NT2/D1 (cell line): ENCODE data around the gene NSDHL.

Source experiments
- SUZ12 ChIP-seq: IDR thresholded peaks from 2 replicates; pipeline ENCODE4 v1.6.1; 2011; ENCODE audit not compliant: insufficient read length, insufficient read depth; ENCODE audit errors: extremely low read depth
- YY1 ChIP-seq: IDR thresholded peaks from 2 replicates; pipeline ENCODE4 v1.6.1; 2011; ENCODE audit not compliant: insufficient read length, insufficient read depth
- ZNF274 ChIP-seq: IDR thresholded peaks from 2 replicates; pipeline ENCODE4 v1.6.1; 2011; ENCODE audit warnings: mild to moderate bottlenecking, low read depth, low read length

DNA sequence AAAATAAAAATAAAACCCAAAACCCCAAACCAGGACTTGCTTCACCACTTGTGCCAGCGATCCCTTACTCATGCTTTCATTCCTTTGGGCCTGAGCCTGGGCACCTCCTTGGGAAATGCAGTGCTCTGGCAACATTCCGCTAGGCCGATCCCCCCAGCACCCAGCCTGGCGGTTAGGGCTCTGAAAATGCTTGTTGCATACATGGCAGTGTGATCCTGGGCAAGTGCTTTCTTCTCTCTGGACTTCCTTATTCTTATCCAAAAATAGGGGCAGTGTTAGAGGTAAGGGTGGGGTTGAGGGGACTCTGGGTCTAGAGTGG lies 71.6 kb downstream of the NSDHL start:
- no peak for TF ChIP-seq YY1
- no peak for TF ChIP-seq ZNF274
- no peak for TF ChIP-seq SUZ12
